Measurements from ENCODE around the gene GLRX5.

Gene GLRX5

DNA sequence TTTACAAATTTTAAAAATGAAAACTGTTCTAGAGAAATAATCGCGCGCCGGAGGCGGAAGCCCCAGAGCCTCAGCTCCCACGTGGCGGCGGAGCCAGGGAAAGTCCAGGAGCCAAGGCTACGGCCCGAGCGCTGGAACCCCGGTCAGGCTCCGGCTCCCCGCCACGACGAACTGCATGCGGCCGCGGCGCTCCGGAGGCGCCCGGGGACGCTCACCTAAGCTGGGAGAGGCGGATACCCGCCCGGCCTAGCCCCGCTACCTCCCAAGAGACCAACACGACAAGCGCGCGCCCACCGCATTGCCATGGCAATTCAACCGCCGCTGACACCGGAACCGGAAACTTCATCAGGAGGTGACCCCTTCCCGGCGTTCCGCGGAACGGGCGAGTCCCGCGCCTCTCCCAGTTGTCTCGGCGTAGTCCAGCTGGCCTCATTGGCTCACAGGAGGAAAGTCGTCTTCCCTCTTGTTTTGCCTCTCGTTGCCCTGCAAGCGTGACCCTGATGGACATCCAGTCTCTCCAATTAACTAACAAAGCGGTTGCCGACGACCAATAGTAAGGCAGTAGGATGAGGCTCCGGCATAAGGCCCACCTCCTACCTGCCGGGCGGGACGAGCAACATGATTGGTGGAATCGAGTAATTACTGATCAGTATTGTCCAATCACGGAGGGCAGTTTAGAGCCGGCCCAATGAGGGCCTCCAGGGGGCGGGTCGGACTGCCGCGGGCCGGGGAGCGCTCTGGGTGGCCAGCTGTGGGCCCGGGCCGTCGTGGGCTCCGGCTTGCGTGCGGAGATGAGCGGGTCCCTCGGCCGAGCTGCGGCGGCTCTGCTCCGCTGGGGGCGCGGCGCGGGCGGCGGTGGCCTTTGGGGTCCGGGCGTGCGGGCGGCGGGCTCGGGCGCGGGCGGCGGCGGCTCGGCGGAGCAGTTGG lies at the start of gene GLRX5:
Gene GLRX5, plus strand, starts transcription at position 752 of the 927 bp plus-strand sequence. Its CDS starts 40 bp downstream, at position 792.
- TF ChIP-seq ZFX (IDR thresholded peaks at IDR 0.05) = peak; percentile 43
- TF ChIP-seq, protein P1, sequence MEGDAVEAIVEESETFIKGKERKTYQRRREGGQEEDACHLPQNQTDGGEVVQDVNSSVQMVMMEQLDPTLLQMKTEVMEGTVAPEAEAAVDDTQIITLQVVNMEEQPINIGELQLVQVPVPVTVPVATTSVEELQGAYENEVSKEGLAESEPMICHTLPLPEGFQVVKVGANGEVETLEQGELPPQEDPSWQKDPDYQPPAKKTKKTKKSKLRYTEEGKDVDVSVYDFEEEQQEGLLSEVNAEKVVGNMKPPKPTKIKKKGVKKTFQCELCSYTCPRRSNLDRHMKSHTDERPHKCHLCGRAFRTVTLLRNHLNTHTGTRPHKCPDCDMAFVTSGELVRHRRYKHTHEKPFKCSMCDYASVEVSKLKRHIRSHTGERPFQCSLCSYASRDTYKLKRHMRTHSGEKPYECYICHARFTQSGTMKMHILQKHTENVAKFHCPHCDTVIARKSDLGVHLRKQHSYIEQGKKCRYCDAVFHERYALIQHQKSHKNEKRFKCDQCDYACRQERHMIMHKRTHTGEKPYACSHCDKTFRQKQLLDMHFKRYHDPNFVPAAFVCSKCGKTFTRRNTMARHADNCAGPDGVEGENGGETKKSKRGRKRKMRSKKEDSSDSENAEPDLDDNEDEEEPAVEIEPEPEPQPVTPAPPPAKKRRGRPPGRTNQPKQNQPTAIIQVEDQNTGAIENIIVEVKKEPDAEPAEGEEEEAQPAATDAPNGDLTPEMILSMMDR (conservative IDR thresholded peaks at IDR 0.05) = no peak
- peak within 1 kb of the TSS; percentile 90 for H3K27ac ChIP-seq

DNA sequence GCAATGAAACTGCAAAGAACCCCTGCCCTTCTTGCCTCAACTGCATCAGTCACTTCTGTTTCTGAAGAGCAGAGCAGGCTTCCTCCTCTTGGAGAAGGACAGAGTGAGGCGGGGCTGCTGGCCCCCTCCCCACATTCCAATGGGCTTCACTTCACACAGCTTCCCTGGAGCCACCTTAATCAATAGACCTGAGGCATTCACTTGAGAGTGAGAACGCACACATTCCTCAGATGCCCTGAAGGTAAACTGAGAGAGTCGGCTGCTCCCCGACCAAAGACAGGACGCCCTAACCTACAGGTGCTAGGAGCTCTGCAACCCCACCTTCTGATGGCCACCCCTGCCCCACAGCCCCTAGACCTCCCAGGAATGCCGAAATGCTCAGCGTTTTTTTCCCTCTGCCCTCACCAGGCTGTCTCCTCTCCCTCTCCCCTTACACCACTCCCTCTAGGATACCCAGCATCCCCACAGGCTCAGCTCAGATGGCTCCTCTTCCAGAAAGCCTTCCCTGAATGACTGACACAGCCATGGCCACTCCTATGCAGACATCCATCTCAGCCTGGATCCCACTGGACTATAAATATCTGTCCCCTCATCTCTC lies 49.5 kb upstream of the GLRX5 start:
- no peak overlapping the region for H3K27ac ChIP-seq
- no peak for TF ChIP-seq ZFX (IDR thresholded peaks at IDR 0.05)
- TF ChIP-seq, protein P1 (conservative IDR thresholded peaks at IDR 0.05) = no peak

DNA sequence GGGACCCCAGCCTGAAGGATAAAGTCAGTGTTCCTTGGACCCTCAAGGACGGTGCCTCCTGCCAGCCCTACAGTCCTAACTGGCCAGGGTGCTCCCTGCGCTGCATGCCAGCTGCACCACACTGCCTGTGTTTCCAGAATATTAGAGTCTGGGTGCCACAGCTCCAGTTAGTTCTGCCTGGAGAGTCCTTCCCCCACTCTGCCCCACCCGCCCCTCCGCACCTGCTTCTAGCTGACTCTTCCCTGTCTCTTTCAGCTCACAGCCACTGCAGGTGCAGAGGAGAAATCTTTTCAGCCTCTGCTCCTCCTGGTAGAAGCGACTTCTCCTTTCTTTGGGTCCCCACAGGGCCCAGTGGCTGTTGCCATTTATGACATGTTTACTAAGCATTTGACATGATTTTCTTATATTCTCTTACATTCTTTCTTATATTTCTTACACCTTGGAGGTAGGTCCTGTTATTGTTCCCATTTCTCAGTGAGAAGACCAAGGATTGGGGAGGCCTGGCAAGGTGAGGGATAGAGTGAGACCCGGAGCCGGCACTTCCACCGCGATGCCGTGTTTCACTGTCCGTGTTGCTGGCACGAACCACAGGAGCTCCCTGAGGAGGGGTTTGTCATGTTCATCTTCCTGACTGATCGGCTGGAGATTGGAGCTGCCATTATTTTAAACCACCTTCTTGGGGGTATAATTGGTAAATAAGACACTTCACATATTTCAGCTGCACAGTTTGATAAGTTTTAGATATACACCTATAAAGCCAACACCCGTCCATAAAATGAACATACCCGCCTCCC lies 47.8 kb upstream of the GLRX5 start:
- TF ChIP-seq ZFX (IDR thresholded peaks at IDR 0.05) = no peak
- TF ChIP-seq, protein P1 (conservative IDR thresholded peaks at IDR 0.05) = no peak
- H3K27ac ChIP-seq = no peak overlapping the region

DNA sequence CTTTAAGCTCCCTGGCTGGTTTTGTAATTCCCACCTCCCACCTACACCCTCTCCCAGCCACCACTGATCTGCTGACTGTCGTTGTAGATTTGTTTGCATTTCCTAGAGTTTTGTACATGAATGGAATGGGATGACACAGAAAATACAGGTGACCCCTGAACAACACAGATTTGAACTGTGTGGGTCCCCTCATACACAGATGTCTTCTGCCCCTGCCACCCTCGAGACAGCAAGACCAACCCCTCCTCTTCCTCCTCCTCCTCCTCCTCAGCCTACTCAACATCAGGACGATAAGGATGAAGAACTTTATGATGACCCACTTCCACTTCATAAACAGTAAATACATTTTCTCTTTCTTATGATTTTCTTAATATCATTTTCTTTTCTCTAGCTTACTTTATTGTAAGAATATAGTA lies 47.2 kb upstream of the GLRX5 start:
- H3K27ac ChIP-seq = no peak overlapping the region
- TF ChIP-seq, protein P1 (conservative IDR thresholded peaks at IDR 0.05) = no peak
- TF ChIP-seq ZFX (IDR thresholded peaks at IDR 0.05) = no peak

DNA sequence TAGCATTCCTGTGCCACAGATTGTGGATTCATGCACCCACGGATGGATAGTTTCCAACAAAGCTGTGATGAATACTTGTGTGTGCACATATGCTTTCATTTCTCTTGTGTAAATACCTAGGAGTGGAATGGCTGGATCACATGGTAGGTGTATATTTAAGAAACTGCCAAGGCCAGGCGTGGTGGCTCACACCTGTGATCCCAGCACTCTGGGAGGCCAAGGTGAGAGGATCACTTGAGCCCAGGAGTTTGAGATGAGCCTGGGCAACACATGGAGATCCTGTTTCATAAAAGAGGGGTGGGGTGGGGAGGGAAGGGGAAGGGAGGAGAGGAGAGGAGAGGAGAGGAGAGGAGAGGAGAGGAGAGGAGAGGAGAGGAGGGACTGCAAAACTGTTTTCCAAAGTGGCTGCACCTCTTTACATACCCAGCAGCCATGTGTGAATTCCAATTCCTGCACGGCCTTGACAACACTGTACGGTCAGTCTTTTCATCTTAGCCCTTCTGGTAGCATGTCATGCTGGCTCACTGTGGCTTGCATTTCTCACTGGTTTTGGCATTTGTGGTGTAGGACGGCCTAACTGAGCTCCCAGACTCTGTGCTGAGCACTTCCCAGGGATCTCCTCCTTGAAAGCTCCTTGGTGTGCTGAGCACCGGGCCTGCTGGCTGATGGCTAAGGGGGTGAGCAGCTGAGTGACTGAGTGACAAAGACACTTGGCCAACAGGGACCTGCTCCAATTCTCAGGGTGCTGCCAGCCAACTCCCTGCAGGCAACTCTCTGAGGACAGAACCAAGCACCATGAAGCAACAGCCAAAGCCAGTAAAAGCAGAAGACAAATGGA lies 46.3 kb upstream of the GLRX5 start:
- H3K27ac ChIP-seq = no peak overlapping the region
- no peak for TF ChIP-seq ZFX (IDR thresholded peaks at IDR 0.05)
- TF ChIP-seq, protein P1 (conservative IDR thresholded peaks at IDR 0.05) = no peak

DNA sequence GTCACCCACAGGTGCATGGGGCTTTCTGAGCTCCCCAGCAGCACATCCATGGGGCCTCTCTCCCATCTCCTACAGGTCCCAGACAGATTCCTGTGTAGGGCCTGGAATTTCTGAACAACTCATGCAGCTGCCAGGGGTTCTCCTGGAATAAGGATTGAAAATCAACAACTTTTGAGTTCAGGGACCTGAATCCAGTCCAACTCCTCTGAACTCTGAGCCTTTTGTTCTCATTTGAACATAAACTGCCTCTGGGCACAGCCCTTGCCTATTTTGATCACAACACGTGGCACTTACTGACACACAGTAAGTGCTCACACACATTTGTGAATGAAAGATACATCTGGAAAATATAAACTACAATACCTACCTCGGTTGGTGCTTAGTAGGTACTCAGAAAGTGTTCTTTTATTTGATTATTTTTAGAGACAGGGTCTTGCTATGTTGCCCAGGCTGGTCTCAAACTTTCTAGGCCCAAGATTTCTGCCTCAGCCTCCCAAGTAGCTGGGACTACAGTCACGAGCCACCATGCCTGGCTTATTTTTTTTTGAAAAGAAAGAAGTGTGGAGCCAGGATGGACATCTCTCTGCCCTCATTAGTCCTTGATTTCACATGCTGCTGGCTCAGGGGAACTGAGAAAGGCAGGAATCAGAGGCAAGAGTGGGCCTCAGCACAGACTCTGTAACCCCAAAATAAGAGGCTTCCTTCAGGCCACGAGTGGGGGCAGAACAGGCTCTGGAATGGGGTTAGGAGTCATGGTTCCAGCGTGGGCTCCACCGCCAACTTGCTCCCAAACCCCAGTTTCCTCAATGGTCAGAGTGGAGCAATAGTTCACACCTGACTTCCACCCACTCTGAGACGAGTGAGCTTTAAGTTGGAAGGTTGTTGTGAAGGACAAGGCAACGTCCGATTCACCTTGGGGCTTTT lies 45.4 kb upstream of the GLRX5 start:
- no peak overlapping the region for H3K27ac ChIP-seq
- TF ChIP-seq, protein P1 (conservative IDR thresholded peaks at IDR 0.05) = no peak
- TF ChIP-seq ZFX (IDR thresholded peaks at IDR 0.05) = no peak

Data from C4-2B (cell line).